ENCODE measurements around the gene GSTA2.
"Not testable (repeated sequence)": the region's sequence is repeated elsewhere in the genome, so short reads cannot be mapped to it uniquely, and the experiment has no call there.

GSTA2 gene

GRCh38 chr6:52763322-52763916 lies at the start of gene GSTA2:
Gene GSTA2 (minus strand): TSS chr6:52763475. CDS start chr6:52757947, 5,528 bp downstream.
- not testable (repeated sequence) for DNase-seq

GRCh38 chr6:52809777-52810176 lies 46.5 kb upstream of the GSTA2 start:
- DNase-seq = not testable (repeated sequence)

- no peak for DNase-seq
Measured at GRCh38 chr6:52808660-52809059, 45.4 kb upstream of the GSTA2 start.

- not testable (repeated sequence) for DNase-seq
Measured at GRCh38 chr6:52803668-52804255, 40.5 kb upstream of the GSTA2 start, which contains the start of gene GSTA1. Gene GSTA1 (minus strand): TSS chr6:52803816. CDS start chr6:52799267, 4,549 bp downstream.

- no peak for DNase-seq
Measured at GRCh38 chr6:52802806-52803205, 39.5 kb upstream of the GSTA2 start.

- no peak for DNase-seq
Measured at GRCh38 chr6:52801188-52801841, 38.0 kb upstream of the GSTA2 start.

GRCh38 chr6:52799272-52799671 lies 36.0 kb upstream of the GSTA2 start:
- not testable (repeated sequence) for DNase-seq

GRCh38 chr6:52794366-52794765 lies 31.1 kb upstream of the GSTA2 start:
- DNase-seq = not testable (repeated sequence)

GRCh38 chr6:52790861-52791260 lies 27.6 kb upstream of the GSTA2 start:
- no peak for DNase-seq

- not testable (repeated sequence) for DNase-seq
Measured at GRCh38 chr6:52789658-52790057, 26.4 kb upstream of the GSTA2 start.

GRCh38 chr6:52788478-52788877 lies 25.2 kb upstream of the GSTA2 start:
- no peak for DNase-seq

- DNase-seq = no peak
Measured at GRCh38 chr6:52787917-52788316, 24.6 kb upstream of the GSTA2 start.

- no peak for DNase-seq
Measured at GRCh38 chr6:52786249-52786956, 23.1 kb upstream of the GSTA2 start.

- DNase-seq = not testable (repeated sequence)
Measured at GRCh38 chr6:52782696-52783274, 19.5 kb upstream of the GSTA2 start.

- DNase-seq = not testable (repeated sequence)
Measured at GRCh38 chr6:52782209-52782608, 18.9 kb upstream of the GSTA2 start.

GRCh38 chr6:52779237-52779636 lies 16.0 kb upstream of the GSTA2 start:
- DNase-seq = no peak

GRCh38 chr6:52776711-52777351 lies 13.6 kb upstream of the GSTA2 start:
- not testable (repeated sequence) for DNase-seq

- not testable (repeated sequence) for DNase-seq
Measured at GRCh38 chr6:52769399-52769798, 6.1 kb upstream of the GSTA2 start.

- DNase-seq = not testable (repeated sequence)
Measured at GRCh38 chr6:52767658-52768057, 4.4 kb upstream of the GSTA2 start.

GRCh38 chr6:52761673-52762491 lies 1.4 kb downstream of the GSTA2 start:
- DNase-seq = not testable (repeated sequence)

GRCh38 chr6:52760105-52760765 lies 3.0 kb downstream of the GSTA2 start:
- DNase-seq = no peak

Data from CD4-positive, alpha-beta T cell treated with Interleukin-21 for 1 hour (primary cell).